Suprapubic skin (tissue), 4 donors: Measurements from ENCODE around the gene INS.

Experiments
- CTCF ChIP-seq, 2 donors: fragments of 200-600 bp in 1 of 2; fragments of 450-650 bp in 1 of 2; sonication (generic) in 1 of 2; IDR thresholded peaks; one replicate each; pipeline ENCODE4 v1.5.1; 2016 to 2019; ENCODE audit warnings: antibody characterized with exemption in 2 of 2, mild to moderate bottlenecking in 1 of 2, moderate library complexity in 1 of 2
- POLR2A ChIP-seq, 2 donors: fragments of 450-650 bp; IDR thresholded peaks; one replicate each; pipeline ENCODE4 v1.6.1; 2017; ENCODE audit warnings: antibody characterized with exemption in 2 of 2, mild to moderate bottlenecking in 2 of 2, moderate library complexity in 2 of 2
- POLR2AphosphoS5 ChIP-seq, 3 donors: sonication (generic); formaldehyde crosslinking; IDR thresholded peaks; one replicate each; pipeline ENCODE4 v1.6.1; 2017; ENCODE audit warnings: antibody characterized with exemption in 3 of 3

DNA sequence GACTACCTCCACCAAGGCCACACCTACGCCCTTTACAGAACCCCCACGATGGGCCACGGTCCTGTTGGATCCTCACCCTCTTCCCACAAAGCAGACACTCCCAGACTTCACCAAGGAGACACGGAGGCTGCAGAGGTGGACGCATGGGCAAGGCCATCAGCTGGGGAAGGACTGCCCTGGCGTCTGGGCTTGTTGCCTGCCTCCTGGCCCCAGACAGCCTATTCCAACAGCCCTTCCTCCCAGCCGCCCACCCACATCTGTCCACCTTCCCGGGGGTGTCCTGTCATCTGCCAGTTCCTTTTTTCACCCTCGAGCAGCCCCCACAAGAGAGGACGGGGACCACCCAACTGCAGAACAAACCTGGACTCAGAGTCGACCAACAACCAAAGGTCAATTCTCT lies 39.5 kb upstream of the INS start:
- TF ChIP-seq CTCF (IDR thresholded peaks at IDR 0.05) = no peak
- TF ChIP-seq POLR2AphosphoS5 (IDR thresholded peaks at IDR 0.05) = no peak
- TF ChIP-seq POLR2A (IDR thresholded peaks at IDR 0.05) = no peak
